Measurements from ENCODE around the gene ROPN1B. TPM values are rescaled to one million over a fixed set of nuclear protein-coding genes. Genes with fewer than 3 reads are reported as not detected.

Gene ROPN1B
- total and polyA plus RNA-seq, 2 experiments from 2014 or later: not detected

DNA sequence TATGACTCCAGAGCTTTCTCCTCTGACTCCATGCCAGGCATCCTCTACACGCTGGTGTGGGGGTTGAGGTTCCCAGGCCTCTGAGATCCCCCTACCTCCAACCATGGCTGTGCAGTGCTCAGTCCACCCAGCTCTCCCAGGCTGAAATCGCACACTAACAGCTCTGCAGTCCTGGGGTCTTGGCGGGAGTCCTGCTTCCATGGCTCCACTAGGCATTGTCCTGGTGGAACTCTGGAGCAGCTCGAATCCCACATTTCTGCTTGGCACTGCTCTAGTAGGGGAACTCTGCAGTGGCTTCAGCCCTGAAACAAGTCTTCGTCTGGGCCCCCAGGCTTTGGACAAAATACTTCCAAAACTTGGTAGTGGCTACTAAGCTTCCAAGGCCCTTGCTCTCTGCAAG is 50.7 kb downstream of the ROPN1B start:
- H3K79me2 ChIP-seq (ENCODE audit: insufficient read depth): no peaks in the 10 kb centered on the region
- no peak overlapping the region for H3K27ac ChIP-seq
- H3K4me3 ChIP-seq: no peak overlapping the region
- H3K9me2 ChIP-seq (ENCODE audit: insufficient read depth): no peaks in the 10 kb centered on the region
- H3K4me1 ChIP-seq (ENCODE audit: insufficient read depth): 0 out of 2 replicates have a peak, but pooled peaks cover under 1% of the 10 kb centered on the region
- no peaks in the 10 kb centered on the region for H3K27me3 ChIP-seq (replicated peaks; ENCODE audit: insufficient read depth)
- no peak for DNase-seq
- H4K20me1 ChIP-seq (ENCODE audit: insufficient read depth): no peaks in the 10 kb centered on the region
- no peaks in the 10 kb centered on the region for H3K36me3 ChIP-seq (ENCODE audit: low read depth)
- H3K4me2 ChIP-seq (ENCODE audit: unreplicated experiment): no peak overlapping the region
- no peak for TF ChIP-seq EZH2phosphoT487 (IDR thresholded peaks at IDR 0.05; ENCODE audit: insufficient read depth, low read depth)
- TF ChIP-seq EZH2 (IDR thresholded peaks at IDR 0.05; ENCODE audit: insufficient read depth, poor library complexity, severe bottlenecking): no peak
- H3F3A ChIP-seq (ENCODE audit: insufficient read depth): no peaks in the 10 kb centered on the region
- no peak overlapping the region for H2AFZ ChIP-seq
- no peaks in the 10 kb centered on the region for H3K9me3 ChIP-seq (ENCODE audit: low read depth)
- H3K9ac ChIP-seq: no peak overlapping the region
- WGBS, 2 experiments (ENCODE audit: low coverage in 1 of 2, low lambda C conversion rate in 2 of 2, missing lambda C conversion rate in 2 of 2): 79 to 80% methylated on average over 5 of the region's 5 CpGs
- in situ Hi-C loops (cut with MboI): no loop called here

DNA sequence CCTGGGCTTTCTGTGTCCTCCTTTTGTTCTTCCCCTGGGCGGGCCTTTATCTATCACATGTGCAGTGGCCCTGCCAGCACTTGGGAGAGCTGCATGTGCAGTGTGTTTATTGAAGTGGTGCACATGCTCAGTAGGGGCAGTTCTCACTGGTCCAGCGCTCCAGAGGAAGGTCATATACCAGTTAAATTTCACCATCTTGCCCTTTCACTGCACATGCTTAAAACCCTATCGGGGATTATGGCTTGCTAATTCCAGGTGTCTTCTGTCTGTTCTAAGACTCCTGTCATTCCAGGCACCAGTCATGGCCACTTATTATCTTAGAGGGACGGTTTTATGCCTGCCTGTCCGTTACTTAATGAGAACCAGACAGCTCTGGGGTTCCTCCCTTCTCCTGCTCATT is 52.2 kb downstream of the ROPN1B start:
- no peaks in the 10 kb centered on the region for H4K20me1 ChIP-seq (ENCODE audit: insufficient read depth)
- no peaks in the 10 kb centered on the region for H3F3A ChIP-seq (ENCODE audit: insufficient read depth)
- no peak overlapping the region for H2AFZ ChIP-seq
- DNase-seq: no peak
- no peak overlapping the region for H3K27ac ChIP-seq
- TF ChIP-seq EZH2 (IDR thresholded peaks at IDR 0.05; ENCODE audit: insufficient read depth, poor library complexity, severe bottlenecking): no peak
- no peak overlapping the region for H3K4me2 ChIP-seq (ENCODE audit: unreplicated experiment)
- H3K36me3 ChIP-seq (ENCODE audit: low read depth): no peaks in the 10 kb centered on the region
- no peaks in the 10 kb centered on the region for H3K4me1 ChIP-seq (ENCODE audit: insufficient read depth)
- in situ Hi-C loops (cut with MboI): no loop called here
- 73 to 80% methylated on average over 5 of the region's 5 CpGs for WGBS, 2 experiments (ENCODE audit: low coverage in 1 of 2, low lambda C conversion rate in 2 of 2, missing lambda C conversion rate in 2 of 2)
- H3K27me3 ChIP-seq (replicated peaks; ENCODE audit: insufficient read depth): no peaks in the 10 kb centered on the region
- H3K79me2 ChIP-seq (ENCODE audit: insufficient read depth): no peaks in the 10 kb centered on the region
- H3K9me3 ChIP-seq (ENCODE audit: low read depth): no peaks in the 10 kb centered on the region
- H3K9ac ChIP-seq: no peak overlapping the region
- H3K9me2 ChIP-seq (ENCODE audit: insufficient read depth): no peaks in the 10 kb centered on the region
- H3K4me3 ChIP-seq: no peak overlapping the region

DNA sequence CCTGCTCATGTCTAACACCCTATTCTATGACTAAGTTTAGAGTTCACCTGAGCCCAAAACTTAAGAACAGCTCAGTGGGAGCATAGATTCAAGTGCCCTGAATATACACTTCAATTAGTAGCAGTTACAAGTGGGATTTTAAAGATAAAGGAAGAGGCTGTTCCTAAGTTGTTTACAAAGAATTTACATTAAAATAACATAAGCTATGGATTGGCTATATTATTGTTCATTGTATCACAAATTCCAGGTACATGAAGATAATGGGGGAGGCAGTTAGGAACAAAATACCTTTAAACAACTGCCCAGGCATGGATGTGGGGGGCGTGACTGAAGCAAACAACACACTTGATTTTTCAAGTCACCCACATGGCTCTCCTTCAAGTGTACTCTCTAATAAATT is 52.7 kb downstream of the ROPN1B start:
- in situ Hi-C loops (cut with MboI): no loop called here
- no peaks in the 10 kb centered on the region for H3K9me3 ChIP-seq (ENCODE audit: low read depth)
- DNase-seq: no peak
- no peak for TF ChIP-seq EZH2 (IDR thresholded peaks at IDR 0.05; ENCODE audit: insufficient read depth, poor library complexity, severe bottlenecking)
- no peak for TF ChIP-seq EZH2phosphoT487 (IDR thresholded peaks at IDR 0.05; ENCODE audit: insufficient read depth, low read depth)
- no peaks in the 10 kb centered on the region for H3K9me2 ChIP-seq (ENCODE audit: insufficient read depth)
- no peaks in the 10 kb centered on the region for H3K27me3 ChIP-seq (replicated peaks; ENCODE audit: insufficient read depth)
- H2AFZ ChIP-seq: no peak overlapping the region
- no peak overlapping the region for H3K4me3 ChIP-seq
- H3K4me2 ChIP-seq (ENCODE audit: unreplicated experiment): no peak overlapping the region
- H3F3A ChIP-seq (ENCODE audit: insufficient read depth): no peaks in the 10 kb centered on the region
- H3K36me3 ChIP-seq (ENCODE audit: low read depth): no peaks in the 10 kb centered on the region
- WGBS, 2 experiments (ENCODE audit: low coverage in 1 of 2, low lambda C conversion rate in 2 of 2, missing lambda C conversion rate in 2 of 2): 89 to 93% methylated on average over 1 of the region's 1 CpG
- no peaks in the 10 kb centered on the region for H3K4me1 ChIP-seq (ENCODE audit: insufficient read depth)
- no peak overlapping the region for H3K9ac ChIP-seq
- no peaks in the 10 kb centered on the region for H4K20me1 ChIP-seq (ENCODE audit: insufficient read depth)
- no peaks in the 10 kb centered on the region for H3K79me2 ChIP-seq (ENCODE audit: insufficient read depth)
- no peak overlapping the region for H3K27ac ChIP-seq

DNA sequence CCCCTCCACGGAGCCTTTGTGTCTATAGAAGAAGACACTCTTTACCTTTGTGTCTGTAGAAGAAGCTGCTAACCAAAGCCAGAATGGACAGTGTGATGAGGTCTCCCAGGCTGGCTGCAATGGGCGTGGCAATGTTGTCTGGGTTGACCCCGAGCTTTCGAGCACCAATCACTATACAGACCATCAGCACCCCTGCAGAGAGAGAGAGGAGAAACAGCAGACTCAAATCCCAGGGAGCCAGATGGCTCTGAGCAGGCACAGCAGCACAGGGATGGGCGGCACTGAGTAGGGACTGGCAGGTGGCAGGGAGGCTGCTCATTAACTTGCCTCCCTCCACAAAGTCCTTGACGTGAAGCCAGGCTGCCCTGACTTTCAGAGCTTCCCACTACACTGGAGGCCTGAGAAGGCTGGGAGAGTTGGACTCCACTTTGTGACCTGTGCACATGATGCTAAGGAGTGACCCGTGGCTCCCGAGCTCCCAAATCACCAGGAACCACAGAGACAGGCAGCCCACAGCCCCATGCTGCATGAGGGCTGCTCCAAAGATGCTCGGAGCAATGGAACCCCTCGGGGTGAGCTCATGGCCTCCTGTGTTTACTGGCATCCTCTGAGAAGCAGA is 53.9 kb downstream of the ROPN1B start:
- Histone ChIP-seq H3K9me2 (ENCODE audit: insufficient read depth) (no peaks in the 10 kb centered on the region), H3K4me1 (ENCODE audit: insufficient read depth) (no peaks in the 10 kb centered on the region), H3F3A (ENCODE audit: insufficient read depth) (no peaks in the 10 kb centered on the region), H3K36me3 (ENCODE audit: low read depth) (no peaks in the 10 kb centered on the region), H3K9ac (no peak overlapping the region), H3K4me2 (ENCODE audit: unreplicated experiment) (no peak overlapping the region), H3K79me2 (ENCODE audit: insufficient read depth) (no peaks in the 10 kb centered on the region), H3K4me3 (no peak overlapping the region), H4K20me1 (ENCODE audit: insufficient read depth) (no peaks in the 10 kb centered on the region), H3K27me3 (replicated peaks; ENCODE audit: insufficient read depth) (no peaks in the 10 kb centered on the region), H2AFZ (no peak overlapping the region), H3K9me3 (ENCODE audit: low read depth) (no peaks in the 10 kb centered on the region), H3K27ac (no peak overlapping the region)
- in situ Hi-C loops (cut with MboI): no loop called here
- no peak for TF ChIP-seq EZH2phosphoT487 (IDR thresholded peaks at IDR 0.05; ENCODE audit: insufficient read depth, low read depth)
- no peak for TF ChIP-seq EZH2 (IDR thresholded peaks at IDR 0.05; ENCODE audit: insufficient read depth, poor library complexity, severe bottlenecking)
- DNase-seq: no peak
- WGBS, 2 experiments (ENCODE audit: low coverage in 1 of 2, low lambda C conversion rate in 2 of 2, missing lambda C conversion rate in 2 of 2): 77 to 83% methylated on average over 10 of the region's 10 CpGs

GRCh38 chr3:126023390-126023789 is 54.4 kb downstream of the ROPN1B start:
- H3K4me3 ChIP-seq: no peak overlapping the region
- no peaks in the 10 kb centered on the region for H3K36me3 ChIP-seq (ENCODE audit: low read depth)
- no peaks in the 10 kb centered on the region for H3F3A ChIP-seq (ENCODE audit: insufficient read depth)
- H3K4me2 ChIP-seq (ENCODE audit: unreplicated experiment): no peak overlapping the region
- in situ Hi-C loops (cut with MboI): no loop called here
- 78 to 86% methylated on average over 8 to 10 of the region's 10 CpGs for WGBS, 2 experiments (ENCODE audit: low coverage in 1 of 2, low lambda C conversion rate in 2 of 2, missing lambda C conversion rate in 2 of 2)
- H3K9me3 ChIP-seq (ENCODE audit: low read depth): no peaks in the 10 kb centered on the region
- H3K27ac ChIP-seq: no peak overlapping the region
- no peaks in the 10 kb centered on the region for H4K20me1 ChIP-seq (ENCODE audit: insufficient read depth)
- no peak for DNase-seq
- no peaks in the 10 kb centered on the region for H3K4me1 ChIP-seq (ENCODE audit: insufficient read depth)
- no peaks in the 10 kb centered on the region for H3K79me2 ChIP-seq (ENCODE audit: insufficient read depth)
- no peak overlapping the region for H3K9ac ChIP-seq
- no peaks in the 10 kb centered on the region for H3K9me2 ChIP-seq (ENCODE audit: insufficient read depth)
- TF ChIP-seq EZH2phosphoT487 (IDR thresholded peaks at IDR 0.05; ENCODE audit: insufficient read depth, low read depth): no peak
- TF ChIP-seq EZH2 (IDR thresholded peaks at IDR 0.05; ENCODE audit: insufficient read depth, poor library complexity, severe bottlenecking): no peak
- no peak overlapping the region for H2AFZ ChIP-seq
- H3K27me3 ChIP-seq (replicated peaks; ENCODE audit: insufficient read depth): no peaks in the 10 kb centered on the region
